Measurements from ENCODE around the gene AK9.
A peak's percentile ranks its signal among the peaks of the same experiment; 100 is the strongest.

AK9 gene

GRCh38 chr6:109706513-109706912, 15.5 kb upstream of the AK9 start:
- H3K27me3 ChIP-seq = no peaks in the 10 kb centered on the region
- peak overlapping the region in 1 of 2 experiments; percentile 6 for H3K4me3 ChIP-seq (ENCODE audit: low read depth in 1 of 2, low read length in 1 of 2)
- no peaks in the 10 kb centered on the region for H3K36me3 ChIP-seq
- H3K4me1 ChIP-seq (ENCODE audit: control insufficient read depth in 1 of 2, insufficient read depth in 1 of 2, low read depth in 1 of 2, low read length in 1 of 2) = peaks cover 58 to 60% of the 10 kb centered on the region in 2 experiments
- no peaks in the 10 kb centered on the region for H3K9me3 ChIP-seq
- TF ChIP-seq, protein P1, sequence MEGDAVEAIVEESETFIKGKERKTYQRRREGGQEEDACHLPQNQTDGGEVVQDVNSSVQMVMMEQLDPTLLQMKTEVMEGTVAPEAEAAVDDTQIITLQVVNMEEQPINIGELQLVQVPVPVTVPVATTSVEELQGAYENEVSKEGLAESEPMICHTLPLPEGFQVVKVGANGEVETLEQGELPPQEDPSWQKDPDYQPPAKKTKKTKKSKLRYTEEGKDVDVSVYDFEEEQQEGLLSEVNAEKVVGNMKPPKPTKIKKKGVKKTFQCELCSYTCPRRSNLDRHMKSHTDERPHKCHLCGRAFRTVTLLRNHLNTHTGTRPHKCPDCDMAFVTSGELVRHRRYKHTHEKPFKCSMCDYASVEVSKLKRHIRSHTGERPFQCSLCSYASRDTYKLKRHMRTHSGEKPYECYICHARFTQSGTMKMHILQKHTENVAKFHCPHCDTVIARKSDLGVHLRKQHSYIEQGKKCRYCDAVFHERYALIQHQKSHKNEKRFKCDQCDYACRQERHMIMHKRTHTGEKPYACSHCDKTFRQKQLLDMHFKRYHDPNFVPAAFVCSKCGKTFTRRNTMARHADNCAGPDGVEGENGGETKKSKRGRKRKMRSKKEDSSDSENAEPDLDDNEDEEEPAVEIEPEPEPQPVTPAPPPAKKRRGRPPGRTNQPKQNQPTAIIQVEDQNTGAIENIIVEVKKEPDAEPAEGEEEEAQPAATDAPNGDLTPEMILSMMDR (IDR thresholded peaks at IDR 0.05) = no peak
- H3K27ac ChIP-seq = peak overlapping the region; percentile 90

GRCh38 chr6:109705258-109705657, 14.3 kb upstream of the AK9 start:
- H3K4me3 ChIP-seq (ENCODE audit: low read depth in 1 of 2, low read length in 1 of 2) = no peak overlapping the region
- peaks cover 71 to 72% of the 10 kb centered on the region in 2 experiments for H3K4me1 ChIP-seq (ENCODE audit: control insufficient read depth in 1 of 2, insufficient read depth in 1 of 2, low read depth in 1 of 2, low read length in 1 of 2)
- no peaks in the 10 kb centered on the region for H3K36me3 ChIP-seq
- TF ChIP-seq, protein P1 (IDR thresholded peaks at IDR 0.05) = peak; percentile 94
- no peaks in the 10 kb centered on the region for H3K27me3 ChIP-seq
- no peaks in the 10 kb centered on the region for H3K9me3 ChIP-seq
- peak overlapping the region; percentile 90 for H3K27ac ChIP-seq

- H3K36me3 ChIP-seq = no peaks in the 10 kb centered on the region
- H3K27ac ChIP-seq = peak overlapping the region; percentile 74
- H3K4me1 ChIP-seq (ENCODE audit: control insufficient read depth in 1 of 2, insufficient read depth in 1 of 2, low read depth in 1 of 2, low read length in 1 of 2) = peaks cover 80 to 90% of the 10 kb centered on the region in 2 experiments
- H3K27me3 ChIP-seq = no peaks in the 10 kb centered on the region
- H3K4me3 ChIP-seq (ENCODE audit: low read depth in 1 of 2, low read length in 1 of 2) = no peak overlapping the region
- H3K9me3 ChIP-seq = no peaks in the 10 kb centered on the region
- TF ChIP-seq, protein P1 (IDR thresholded peaks at IDR 0.05) = no peak
These were observed 11.8 kb upstream of the AK9 start for GRCh38 chr6:109702791-109703190.

GRCh38 chr6:109701774-109702173, 10.8 kb upstream of the AK9 start:
- TF ChIP-seq, protein P1 (IDR thresholded peaks at IDR 0.05) = no peak
- peaks cover 80 to 93% of the 10 kb centered on the region in 2 experiments for H3K4me1 ChIP-seq (ENCODE audit: control insufficient read depth in 1 of 2, insufficient read depth in 1 of 2, low read depth in 1 of 2, low read length in 1 of 2)
- H3K27me3 ChIP-seq = no peaks in the 10 kb centered on the region
- no peaks in the 10 kb centered on the region for H3K36me3 ChIP-seq
- H3K9me3 ChIP-seq = no peaks in the 10 kb centered on the region
- H3K4me3 ChIP-seq (ENCODE audit: low read depth in 1 of 2, low read length in 1 of 2) = no peak overlapping the region
- H3K27ac ChIP-seq = peak overlapping the region; percentile 74

DNA sequence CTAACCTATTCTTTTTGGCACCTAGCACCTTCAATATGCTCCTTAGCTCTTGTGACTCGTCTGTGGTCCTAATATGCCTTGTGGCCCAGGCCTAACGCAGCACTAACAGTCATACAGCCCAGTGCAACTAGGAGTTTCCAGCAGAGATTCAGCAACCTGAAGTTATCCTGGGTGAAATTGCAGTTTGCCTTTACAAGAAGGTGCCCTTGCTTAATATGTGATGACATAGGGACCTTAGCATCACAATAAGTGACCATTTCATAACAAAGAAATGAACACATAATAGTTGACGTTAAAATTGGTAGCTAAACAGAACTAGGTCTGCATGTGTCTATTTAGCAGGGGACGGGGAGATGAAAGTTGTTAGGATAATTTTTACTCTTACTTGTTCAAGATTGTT, 10.2 kb upstream of the AK9 start:
- Histone ChIP-seq H3K36me3 (no peaks in the 10 kb centered on the region), H3K4me3 (ENCODE audit: low read depth in 1 of 2, low read length in 1 of 2) (no peak overlapping the region), H3K27ac (peak overlapping the region; percentile 74), H3K4me1 (ENCODE audit: control insufficient read depth in 1 of 2, insufficient read depth in 1 of 2, low read depth in 1 of 2, low read length in 1 of 2) (peaks cover 75 to 93% of the 10 kb centered on the region in 2 experiments), H3K9me3 (no peaks in the 10 kb centered on the region), H3K27me3 (no peaks in the 10 kb centered on the region)
- TF ChIP-seq, protein P1 (IDR thresholded peaks at IDR 0.05) = no peak

GRCh38 chr6:109696355-109696754, 5.4 kb upstream of the AK9 start:
- Histone ChIP-seq H3K4me1 (ENCODE audit: control insufficient read depth in 1 of 2, insufficient read depth in 1 of 2, low read depth in 1 of 2, low read length in 1 of 2) (peaks cover 51 to 71% of the 10 kb centered on the region in 2 experiments), H3K4me3 (ENCODE audit: low read depth in 1 of 2, low read length in 1 of 2) (no peak overlapping the region), H3K36me3 (no peaks in the 10 kb centered on the region), H3K9me3 (no peaks in the 10 kb centered on the region), H3K27ac (peak overlapping the region; percentile 64), H3K27me3 (no peaks in the 10 kb centered on the region)
- TF ChIP-seq, protein P1 (IDR thresholded peaks at IDR 0.05) = no peak

All from neutrophil (primary cell).